GM12878 (cell line): ENCODE results near the gene ATP1A3.
"Not testable (repeated sequence)": the region's sequence is repeated elsewhere in the genome, so short reads cannot be mapped to it uniquely, and the experiment has no call there.

ENCODE experiments used
- ATF3 ChIP-seq: IDR thresholded peaks from 2 replicates; pipeline ENCODE4 v1.6.1; 2011; ENCODE audit warnings: low read depth, mild to moderate bottlenecking, low read length, moderate library complexity, borderline replicate concordance; ENCODE audit errors: extremely low read depth
- ESRRA ChIP-seq: IDR thresholded peaks from 2 replicates; pipeline ENCODE4 v1.6.1; 2012; ENCODE audit warnings: mild to moderate bottlenecking, low read length, improper control_type of control experiment
- FOS ChIP-seq: IDR thresholded peaks from 3 replicates; pipeline ENCODE4 v1.6.1; 2011; ENCODE audit warnings: borderline replicate concordance; ENCODE audit not compliant: insufficient read length; ENCODE audit errors: extremely low read depth
- JUNB ChIP-seq: IDR thresholded peaks from 2 replicates; pipeline ENCODE4 v1.6.1; 2016; ENCODE audit warnings: antibody characterized with exemption, mild to moderate bottlenecking
- NRF1 ChIP-seq: conservative IDR thresholded peaks from 2 replicates; pipeline ENCODE4 v1.6.1; 2011; ENCODE audit warnings: mild to moderate bottlenecking, low read depth, low read length, improper control_type of control experiment
- SREBF2 ChIP-seq: IDR thresholded peaks from 2 replicates; pipeline ENCODE4 v1.6.1; 2012; ENCODE audit warnings: mild to moderate bottlenecking, low read length
- TF ChIP-seq, protein P1 (sequence below), 3 experiments: IDR thresholded peaks in 2 of 3; conservative IDR thresholded peaks in 1 of 3; 2 replicates each; pipeline ENCODE4 v1.5.1; 2011; ENCODE audit warnings: low read depth in 3 of 3, low read length in 3 of 3, mild to moderate bottlenecking in 3 of 3, control low read depth in 2 of 3, moderate library complexity in 2 of 3, inconsistent platforms in 1 of 3, mixed read lengths in 1 of 3; ENCODE audit not compliant: control insufficient read depth in 2 of 3, insufficient read depth in 1 of 3; ENCODE audit errors: extremely low read depth in 1 of 3

DNA sequence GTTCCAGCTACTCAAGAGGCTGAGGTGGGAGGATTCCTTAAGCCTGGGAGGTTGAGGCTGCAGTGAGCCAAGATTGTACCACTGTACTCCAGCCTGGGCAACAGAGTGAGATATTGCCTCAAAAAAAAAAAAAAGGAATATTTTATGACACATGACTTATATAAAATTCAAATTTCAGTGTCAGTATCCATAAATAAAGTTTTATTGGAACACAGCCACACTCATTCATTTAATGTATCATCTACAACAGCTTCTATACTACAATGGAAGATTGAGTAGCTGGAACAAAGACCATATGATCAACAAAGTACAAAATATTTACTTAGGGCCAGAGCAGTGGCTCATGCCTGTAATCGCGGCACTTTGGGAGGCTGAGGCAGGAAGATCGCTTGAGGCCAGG is 18.7 kb upstream of the ATP1A3 start:
- not testable (repeated sequence) for TF ChIP-seq ESRRA, SREBF2, FOS, NRF1, ATF3, JUNB
- TF ChIP-seq, protein P1, sequence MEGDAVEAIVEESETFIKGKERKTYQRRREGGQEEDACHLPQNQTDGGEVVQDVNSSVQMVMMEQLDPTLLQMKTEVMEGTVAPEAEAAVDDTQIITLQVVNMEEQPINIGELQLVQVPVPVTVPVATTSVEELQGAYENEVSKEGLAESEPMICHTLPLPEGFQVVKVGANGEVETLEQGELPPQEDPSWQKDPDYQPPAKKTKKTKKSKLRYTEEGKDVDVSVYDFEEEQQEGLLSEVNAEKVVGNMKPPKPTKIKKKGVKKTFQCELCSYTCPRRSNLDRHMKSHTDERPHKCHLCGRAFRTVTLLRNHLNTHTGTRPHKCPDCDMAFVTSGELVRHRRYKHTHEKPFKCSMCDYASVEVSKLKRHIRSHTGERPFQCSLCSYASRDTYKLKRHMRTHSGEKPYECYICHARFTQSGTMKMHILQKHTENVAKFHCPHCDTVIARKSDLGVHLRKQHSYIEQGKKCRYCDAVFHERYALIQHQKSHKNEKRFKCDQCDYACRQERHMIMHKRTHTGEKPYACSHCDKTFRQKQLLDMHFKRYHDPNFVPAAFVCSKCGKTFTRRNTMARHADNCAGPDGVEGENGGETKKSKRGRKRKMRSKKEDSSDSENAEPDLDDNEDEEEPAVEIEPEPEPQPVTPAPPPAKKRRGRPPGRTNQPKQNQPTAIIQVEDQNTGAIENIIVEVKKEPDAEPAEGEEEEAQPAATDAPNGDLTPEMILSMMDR (IDR thresholded peaks at IDR 0.05 in 2 of 3, conservative IDR thresholded peaks at IDR 0.05 in 1 of 3; ENCODE audit: control insufficient read depth in 2 of 3, extremely low read depth in 1 of 3, insufficient read depth in 1 of 3, low read depth in 3 of 3, low read length in 3 of 3), result not testable (repeated sequence)
